ENCODE measurements around the gene KRTDAP. TPM values are rescaled to one million over a fixed set of nuclear protein-coding genes. Genes with fewer than 3 reads are reported as not detected.

KRTDAP gene
- total and polyA plus RNA-seq, 2 donors from 2014 or later, result not detected

GRCh38 chr19:35500611-35501010 lies 10.3 kb upstream of the KRTDAP start:
- FAIRE-seq (no peak), DNase-seq (no peak)
- intact Hi-C loops (cut with DNase I), result no loop called here
- no peaks in the 10 kb centered on the region for H3K9me3 ChIP-seq (ENCODE audit: control insufficient read depth in 2 of 3, insufficient read depth in 1 of 3, low read length in 3 of 3)
- no peaks in the 10 kb centered on the region for H3K27me3 ChIP-seq (ENCODE audit: control insufficient read depth, insufficient read depth, low read length)
- no peaks in the 10 kb centered on the region for H3K4me1 ChIP-seq (ENCODE audit: control insufficient read depth in 2 of 3, insufficient read depth in 2 of 3, low read depth in 1 of 3, low read length in 3 of 3)
- H3K9ac ChIP-seq (ENCODE audit: low read length in 3 of 3), result no peak overlapping the region
- no peak overlapping the region for H3K27ac ChIP-seq (ENCODE audit: low read depth in 2 of 2, low read length in 2 of 2)
- no peak overlapping the region for H3K4me3 ChIP-seq (ENCODE audit: low read length in 3 of 3)
- no peak for TF ChIP-seq CTCF (IDR thresholded peaks at IDR 0.05; ENCODE audit: borderline replicate concordance, extremely low read depth, insufficient read depth)
- no peaks in the 10 kb centered on the region for H3K36me3 ChIP-seq (ENCODE audit: control insufficient read depth in 2 of 3, insufficient read depth in 3 of 3, low read length in 3 of 3)

- Histone ChIP-seq H3K4me1 (ENCODE audit: control insufficient read depth in 2 of 3, insufficient read depth in 2 of 3, low read depth in 1 of 3, low read length in 3 of 3) (peaks cover 0 to 3% (median 0%) of the 10 kb centered on the region in 3 donors), H3K27me3 (ENCODE audit: control insufficient read depth, insufficient read depth, low read length) (no peaks in the 10 kb centered on the region), H3K9me3 (ENCODE audit: control insufficient read depth in 2 of 3, insufficient read depth in 1 of 3, low read length in 3 of 3) (no peaks in the 10 kb centered on the region), H3K4me3 (ENCODE audit: low read length in 3 of 3) (no peak overlapping the region), H3K27ac (ENCODE audit: low read depth in 2 of 2, low read length in 2 of 2) (no peak overlapping the region), H3K9ac (ENCODE audit: low read length in 3 of 3) (no peak overlapping the region), H3K36me3 (ENCODE audit: control insufficient read depth in 2 of 3, insufficient read depth in 3 of 3, low read length in 3 of 3) (no peaks in the 10 kb centered on the region)
- FAIRE-seq, result no peak
- intact Hi-C loops (cut with DNase I), result no loop called here
- no peak for TF ChIP-seq CTCF (IDR thresholded peaks at IDR 0.05; ENCODE audit: borderline replicate concordance, extremely low read depth, insufficient read depth)
- DNase-seq, result no peak
Observed at GRCh38 chr19:35498984-35499527, 8.8 kb upstream of the KRTDAP start.

- H3K4me3 ChIP-seq (ENCODE audit: low read length in 3 of 3), result no peak overlapping the region
- no peaks in the 10 kb centered on the region for H3K9me3 ChIP-seq (ENCODE audit: control insufficient read depth in 2 of 3, insufficient read depth in 1 of 3, low read length in 3 of 3)
- no peaks in the 10 kb centered on the region for H3K27me3 ChIP-seq (ENCODE audit: control insufficient read depth, insufficient read depth, low read length)
- FAIRE-seq (no peak), DNase-seq (no peak)
- H3K4me1 ChIP-seq (ENCODE audit: control insufficient read depth in 2 of 3, insufficient read depth in 2 of 3, low read depth in 1 of 3, low read length in 3 of 3), result peaks cover 0 to 3% (median 0%) of the 10 kb centered on the region in 3 donors
- H3K9ac ChIP-seq (ENCODE audit: low read length in 3 of 3), result no peak overlapping the region
- H3K36me3 ChIP-seq (ENCODE audit: control insufficient read depth in 2 of 3, insufficient read depth in 3 of 3, low read length in 3 of 3), result no peaks in the 10 kb centered on the region
- no peak overlapping the region for H3K27ac ChIP-seq (ENCODE audit: low read depth in 2 of 2, low read length in 2 of 2)
- no peak for TF ChIP-seq CTCF (IDR thresholded peaks at IDR 0.05; ENCODE audit: borderline replicate concordance, extremely low read depth, insufficient read depth)
- intact Hi-C loops (cut with DNase I), result no loop called here
Observed at GRCh38 chr19:35498220-35498619, 8.0 kb upstream of the KRTDAP start.

- H3K27me3 ChIP-seq (ENCODE audit: control insufficient read depth, insufficient read depth, low read length), result no peaks in the 10 kb centered on the region
- no peaks in the 10 kb centered on the region for H3K36me3 ChIP-seq (ENCODE audit: control insufficient read depth in 2 of 3, insufficient read depth in 3 of 3, low read length in 3 of 3)
- FAIRE-seq, result no peak
- H3K9ac ChIP-seq (ENCODE audit: low read length in 3 of 3), result no peak overlapping the region
- intact Hi-C loops (cut with DNase I), result no loop called here
- H3K4me1 ChIP-seq (ENCODE audit: control insufficient read depth in 2 of 3, insufficient read depth in 2 of 3, low read depth in 1 of 3, low read length in 3 of 3), result peaks cover 0 to 3% (median 0%) of the 10 kb centered on the region in 3 donors
- DNase-seq, result no peak
- H3K9me3 ChIP-seq (ENCODE audit: control insufficient read depth in 2 of 3, insufficient read depth in 1 of 3, low read length in 3 of 3), result no peaks in the 10 kb centered on the region
- H3K4me3 ChIP-seq (ENCODE audit: low read length in 3 of 3), result no peak overlapping the region
- TF ChIP-seq CTCF (IDR thresholded peaks at IDR 0.05; ENCODE audit: borderline replicate concordance, extremely low read depth, insufficient read depth), result no peak
- no peak overlapping the region for H3K27ac ChIP-seq (ENCODE audit: low read depth in 2 of 2, low read length in 2 of 2)
Observed at GRCh38 chr19:35497406-35497805, 7.1 kb upstream of the KRTDAP start.
